Measurements from ENCODE around the gene DGKB. TPM values are rescaled to one million over a fixed set of nuclear protein-coding genes. Genes with fewer than 3 reads are reported as not detected.

DGKB gene
- total RNA-seq, 1 donor from 2014 or later, result not detected

DNA sequence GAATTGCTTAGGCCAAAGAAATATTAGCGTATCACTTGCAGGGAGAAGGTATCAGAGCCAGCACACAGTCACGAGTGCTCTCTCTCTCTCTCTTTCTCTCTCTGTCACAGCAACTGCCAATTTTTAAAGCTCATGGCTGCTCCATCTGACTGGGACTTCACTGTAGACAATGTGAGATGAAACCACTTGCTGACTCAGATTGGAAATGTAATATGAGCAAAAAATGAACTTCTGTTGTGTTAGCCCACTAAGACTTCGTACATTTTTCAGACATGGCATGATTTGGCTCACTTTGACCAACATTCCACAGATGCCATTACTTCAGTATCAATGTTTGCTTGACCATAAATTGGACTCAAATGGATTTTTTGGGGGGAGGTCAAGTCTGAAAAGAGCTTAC lies 68.1 kb downstream of the DGKB start:
- intact Hi-C loops (cut with micrococcal nuclease), result no loop called here
- Mint-ChIP-seq H3K4me1 (ENCODE audit: low read depth) (no peaks in the 10 kb centered on the region), H3K4me3 (no peak overlapping the region), H3K27ac (no peak overlapping the region), H3K9me3 (no peaks in the 10 kb centered on the region), H3K36me3 (ENCODE audit: low read depth) (no peaks in the 10 kb centered on the region), H3K27me3 (ENCODE audit: insufficient read depth) (no peaks in the 10 kb centered on the region)
- DNase-seq (ENCODE audit: low spot score), result no peak

- Mint-ChIP-seq H3K9me3 (peaks cover 1% of the 10 kb centered on the region), H3K27ac (no peak overlapping the region), H3K4me1 (ENCODE audit: low read depth) (no peaks in the 10 kb centered on the region), H3K36me3 (ENCODE audit: low read depth) (no peaks in the 10 kb centered on the region), H3K4me3 (no peak overlapping the region), H3K27me3 (ENCODE audit: insufficient read depth) (no peaks in the 10 kb centered on the region)
- no peak for DNase-seq (ENCODE audit: low spot score)
- intact Hi-C loops (cut with micrococcal nuclease), result no loop called here
Measured at GRCh38 chr7:14833707-14834106, 68.8 kb downstream of the DGKB start.

DNA sequence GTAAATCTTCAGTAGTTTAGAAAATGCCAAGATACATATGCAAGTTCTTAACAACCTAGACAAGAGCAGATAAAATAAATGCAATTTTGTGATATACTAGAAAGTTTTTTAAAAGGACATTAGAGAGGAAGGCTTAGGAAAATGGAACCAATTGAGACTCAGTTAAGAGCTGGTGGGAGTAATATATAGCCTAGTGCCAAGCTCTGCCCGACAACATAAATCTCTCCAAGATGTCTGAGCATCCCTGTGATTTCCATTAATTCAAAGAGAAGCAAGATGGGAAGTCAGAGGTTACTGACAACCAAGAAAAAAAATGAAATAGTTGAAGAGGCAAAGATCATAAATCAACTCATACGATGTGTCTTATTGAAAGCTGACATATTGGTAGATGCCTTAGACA lies 74.5 kb downstream of the DGKB start:
- peaks cover 2% of the 10 kb centered on the region for H3K9me3 Mint-ChIP-seq
- H3K4me1 Mint-ChIP-seq (ENCODE audit: low read depth), result no peaks in the 10 kb centered on the region
- no peaks in the 10 kb centered on the region for H3K36me3 Mint-ChIP-seq (ENCODE audit: low read depth)
- no peak overlapping the region for H3K4me3 Mint-ChIP-seq
- no peak for DNase-seq (ENCODE audit: low spot score)
- no peak overlapping the region for H3K27ac Mint-ChIP-seq
- intact Hi-C loops (cut with micrococcal nuclease), result no loop called here
- no peaks in the 10 kb centered on the region for H3K27me3 Mint-ChIP-seq (ENCODE audit: insufficient read depth)

DNA sequence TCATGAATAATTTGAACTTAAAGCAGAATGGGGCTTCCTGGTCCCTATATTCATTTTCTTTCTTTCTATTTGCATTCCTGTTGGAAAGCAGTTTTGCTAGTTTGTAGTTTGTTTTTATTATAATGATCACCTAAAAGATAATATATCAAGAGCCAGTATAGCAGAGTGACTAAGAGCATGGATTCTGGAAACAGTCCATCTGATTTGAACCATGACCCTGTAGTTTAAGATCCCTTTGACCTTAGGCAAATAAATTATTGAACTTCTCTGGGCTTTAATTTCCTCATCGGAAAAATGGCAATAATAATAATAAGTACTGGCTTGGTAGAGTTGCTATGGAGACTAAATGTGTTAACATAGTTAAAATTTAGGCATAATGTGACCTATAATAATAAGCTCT lies 76.1 kb downstream of the DGKB start:
- H3K36me3 Mint-ChIP-seq (ENCODE audit: low read depth), result no peaks in the 10 kb centered on the region
- no peak overlapping the region for H3K27ac Mint-ChIP-seq
- DNase-seq (ENCODE audit: low spot score), result no peak
- peaks cover 2% of the 10 kb centered on the region for H3K9me3 Mint-ChIP-seq
- H3K4me3 Mint-ChIP-seq, result no peak overlapping the region
- H3K4me1 Mint-ChIP-seq (ENCODE audit: low read depth), result no peaks in the 10 kb centered on the region
- intact Hi-C loops (cut with micrococcal nuclease), result no loop called here
- no peaks in the 10 kb centered on the region for H3K27me3 Mint-ChIP-seq (ENCODE audit: insufficient read depth)

DNA sequence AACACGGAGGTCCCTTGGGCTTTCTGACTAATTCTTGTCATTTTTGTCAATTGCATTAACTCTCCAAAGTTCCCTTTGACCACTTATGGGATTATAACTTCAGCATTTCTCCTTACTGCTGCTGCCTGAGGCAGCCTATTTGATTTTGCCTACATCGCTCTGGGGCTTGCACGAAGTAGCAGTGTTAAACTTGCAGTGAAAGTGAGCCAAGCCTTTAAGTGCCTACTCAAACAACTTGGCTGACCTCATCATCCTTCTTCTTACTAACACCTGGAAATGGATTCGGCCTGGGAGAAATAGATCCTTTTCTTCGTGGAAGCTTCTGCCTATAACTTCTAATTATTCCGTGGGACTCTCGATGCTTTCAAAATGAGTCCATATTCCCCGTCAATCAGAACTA lies 76.6 kb downstream of the DGKB start:
- H3K4me1 Mint-ChIP-seq (ENCODE audit: low read depth), result no peaks in the 10 kb centered on the region
- no peak overlapping the region for H3K27ac Mint-ChIP-seq
- H3K4me3 Mint-ChIP-seq, result no peak overlapping the region
- H3K9me3 Mint-ChIP-seq, result peaks cover 2% of the 10 kb centered on the region
- no peaks in the 10 kb centered on the region for H3K36me3 Mint-ChIP-seq (ENCODE audit: low read depth)
- intact Hi-C loops (cut with micrococcal nuclease), result no loop called here
- no peaks in the 10 kb centered on the region for H3K27me3 Mint-ChIP-seq (ENCODE audit: insufficient read depth)
- no peak for DNase-seq (ENCODE audit: low spot score)

GRCh38 chr7:14822481-14822854 lies 80.1 kb downstream of the DGKB start:
- no peak for DNase-seq (ENCODE audit: low spot score)
- intact Hi-C loops (cut with micrococcal nuclease), result no loop called here
- no peaks in the 10 kb centered on the region for H3K4me1 Mint-ChIP-seq (ENCODE audit: low read depth)
- no peak overlapping the region for H3K4me3 Mint-ChIP-seq
- H3K27me3 Mint-ChIP-seq (ENCODE audit: insufficient read depth), result no peaks in the 10 kb centered on the region
- H3K27ac Mint-ChIP-seq, result no peak overlapping the region
- H3K9me3 Mint-ChIP-seq, result no peaks in the 10 kb centered on the region
- H3K36me3 Mint-ChIP-seq (ENCODE audit: low read depth), result no peaks in the 10 kb centered on the region

DNA sequence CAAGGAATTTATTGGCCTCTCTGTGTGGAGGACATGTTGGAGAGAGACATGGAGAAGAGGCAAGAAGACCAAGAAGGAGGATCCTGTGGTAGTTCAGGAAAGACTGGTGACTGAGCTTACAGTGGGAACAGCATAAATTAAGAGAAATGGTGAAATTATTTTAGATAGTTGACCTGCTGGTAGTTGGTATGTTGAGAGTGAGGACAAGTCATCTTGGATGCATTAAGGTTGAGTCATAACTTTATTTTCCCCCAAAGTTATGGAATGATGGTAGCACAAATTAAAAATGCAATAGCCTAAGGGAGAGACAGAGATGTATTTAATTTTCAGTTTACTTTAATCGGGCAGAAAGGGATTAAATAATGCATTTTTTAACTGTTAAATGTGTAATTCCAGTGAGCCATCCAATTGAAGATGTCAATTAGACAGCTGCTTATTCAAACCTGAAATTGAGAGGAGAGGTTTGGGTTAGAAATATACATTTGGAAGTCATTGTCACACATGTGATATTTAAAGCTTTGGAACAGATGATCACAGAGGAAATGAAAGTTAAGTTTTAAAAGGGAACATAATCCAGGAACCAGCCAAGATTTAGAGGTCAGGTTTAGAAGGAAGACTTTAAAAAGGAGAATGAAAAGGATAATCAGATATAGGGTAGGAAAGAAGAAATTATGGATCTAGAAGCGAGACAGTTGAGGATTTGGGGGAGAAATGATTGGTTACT lies 80.6 kb downstream of the DGKB start:
- no peak overlapping the region for H3K27ac Mint-ChIP-seq
- no peak overlapping the region for H3K4me3 Mint-ChIP-seq
- H3K36me3 Mint-ChIP-seq (ENCODE audit: low read depth), result no peaks in the 10 kb centered on the region
- H3K27me3 Mint-ChIP-seq (ENCODE audit: insufficient read depth), result no peaks in the 10 kb centered on the region
- DNase-seq (ENCODE audit: low spot score), result no peak
- no peaks in the 10 kb centered on the region for H3K9me3 Mint-ChIP-seq
- no peaks in the 10 kb centered on the region for H3K4me1 Mint-ChIP-seq (ENCODE audit: low read depth)
- intact Hi-C loops (cut with micrococcal nuclease), result no loop called here

GRCh38 chr7:14818871-14819270 lies 83.7 kb downstream of the DGKB start:
- intact Hi-C loops (cut with micrococcal nuclease), result no loop called here
- Mint-ChIP-seq H3K27me3 (ENCODE audit: insufficient read depth) (no peaks in the 10 kb centered on the region), H3K36me3 (ENCODE audit: low read depth) (no peaks in the 10 kb centered on the region)

GRCh38 chr7:14817829-14818614 lies 84.5 kb downstream of the DGKB start:
- Mint-ChIP-seq H3K27me3 (ENCODE audit: insufficient read depth) (no peaks in the 10 kb centered on the region), H3K36me3 (ENCODE audit: low read depth) (no peaks in the 10 kb centered on the region), H3K9me3 (no peaks in the 10 kb centered on the region), H3K4me1 (ENCODE audit: low read depth) (no peaks in the 10 kb centered on the region), H3K4me3 (no peak overlapping the region), H3K27ac (no peak overlapping the region)
- intact Hi-C loops (cut with micrococcal nuclease), result no loop called here
- DNase-seq (ENCODE audit: low spot score), result no peak

More at GRCh38 chr7:14818871-14819270, 83.7 kb downstream of the DGKB start:
- H3K9me3 Mint-ChIP-seq, result no peaks in the 10 kb centered on the region
- no peak overlapping the region for H3K27ac Mint-ChIP-seq
- no peak for DNase-seq (ENCODE audit: low spot score)
- no peaks in the 10 kb centered on the region for H3K4me1 Mint-ChIP-seq (ENCODE audit: low read depth)
- H3K4me3 Mint-ChIP-seq, result no peak overlapping the region

DNA sequence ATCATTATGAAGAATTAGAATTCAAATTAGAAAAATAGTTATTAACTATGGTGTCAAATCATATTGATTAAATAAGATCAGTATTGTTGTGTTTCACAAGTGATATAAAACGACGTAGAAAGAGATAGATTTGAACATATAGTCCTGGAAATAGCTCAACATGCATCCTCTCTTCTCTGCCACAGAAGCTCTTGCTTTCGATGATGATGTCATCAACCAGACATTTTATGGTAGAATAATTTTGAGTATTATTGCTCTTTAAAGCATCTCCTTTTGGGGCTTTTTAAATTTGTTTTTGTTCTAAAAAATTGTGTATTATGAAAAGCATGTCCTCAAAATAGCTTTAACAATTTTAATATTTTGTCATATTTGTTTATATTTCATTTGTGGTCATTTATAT lies 95.0 kb downstream of the DGKB start:
- intact Hi-C loops (cut with micrococcal nuclease), result no loop called here
- H3K4me1 Mint-ChIP-seq (ENCODE audit: low read depth), result no peaks in the 10 kb centered on the region
- H3K27ac Mint-ChIP-seq, result no peak overlapping the region
- no peak overlapping the region for H3K4me3 Mint-ChIP-seq
- DNase-seq (ENCODE audit: low spot score), result no peak
- no peaks in the 10 kb centered on the region for H3K36me3 Mint-ChIP-seq (ENCODE audit: low read depth)
- H3K9me3 Mint-ChIP-seq, result no peaks in the 10 kb centered on the region
- no peaks in the 10 kb centered on the region for H3K27me3 Mint-ChIP-seq (ENCODE audit: insufficient read depth)

DNA sequence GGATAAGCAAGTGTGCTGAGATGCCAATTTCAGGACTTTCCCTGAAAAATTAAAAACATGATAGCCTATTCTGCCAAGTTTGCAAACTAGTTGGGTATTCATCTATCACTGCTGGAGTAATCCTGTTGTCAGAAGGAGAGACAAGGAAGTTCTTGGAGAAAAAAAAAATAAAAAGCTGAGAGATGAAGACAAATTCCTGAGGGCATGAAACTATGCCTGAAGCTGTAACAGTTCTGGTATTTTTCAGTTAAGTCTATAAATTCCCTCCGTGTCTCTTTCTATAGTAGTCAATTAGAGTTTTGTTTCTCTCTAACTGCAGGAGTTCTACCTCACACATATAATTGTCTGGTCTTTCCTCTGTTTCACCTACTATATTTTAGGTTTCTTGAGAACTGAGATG lies 95.7 kb downstream of the DGKB start:
- intact Hi-C loops (cut with micrococcal nuclease), result no loop called here
- Mint-ChIP-seq H3K27me3 (ENCODE audit: insufficient read depth) (no peaks in the 10 kb centered on the region), H3K27ac (no peak overlapping the region), H3K9me3 (no peaks in the 10 kb centered on the region), H3K4me1 (ENCODE audit: low read depth) (no peaks in the 10 kb centered on the region), H3K36me3 (ENCODE audit: low read depth) (no peaks in the 10 kb centered on the region), H3K4me3 (no peak overlapping the region)
- DNase-seq (ENCODE audit: low spot score), result no peak

DNA sequence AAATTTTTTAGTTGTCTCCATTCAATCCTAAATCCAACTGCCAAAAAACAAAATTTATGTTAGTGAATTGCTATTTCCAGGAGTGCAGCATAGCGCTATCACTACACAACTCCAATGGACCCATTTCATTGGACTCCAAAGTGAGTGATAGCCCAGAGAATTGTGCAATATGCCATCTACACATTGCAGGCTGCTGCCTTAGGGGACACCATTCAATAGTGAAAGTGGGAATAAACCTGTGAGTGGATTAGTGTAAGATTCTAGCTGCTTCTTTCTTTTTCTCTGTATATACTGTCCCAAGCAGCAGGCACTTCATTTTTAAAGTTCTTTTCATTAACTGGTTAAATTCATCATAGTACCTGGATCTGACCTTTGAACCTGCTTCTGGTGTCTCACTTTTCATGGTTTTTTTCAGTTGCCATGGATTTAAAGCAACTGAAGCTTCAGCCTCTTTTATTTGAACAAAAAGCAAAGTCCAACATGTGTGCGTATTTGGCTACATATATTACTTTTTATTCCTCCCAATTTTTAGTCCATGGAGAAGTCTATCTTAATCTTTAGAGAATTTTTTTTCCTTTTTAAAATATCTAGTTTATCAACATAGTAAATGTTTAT lies 97.3 kb downstream of the DGKB start:
- Mint-ChIP-seq H3K27ac (no peak overlapping the region), H3K27me3 (ENCODE audit: insufficient read depth) (no peaks in the 10 kb centered on the region), H3K4me3 (no peak overlapping the region), H3K4me1 (ENCODE audit: low read depth) (no peaks in the 10 kb centered on the region), H3K36me3 (ENCODE audit: low read depth) (no peaks in the 10 kb centered on the region), H3K9me3 (no peaks in the 10 kb centered on the region)
- no peak for DNase-seq (ENCODE audit: low spot score)
- intact Hi-C loops (cut with micrococcal nuclease), result no loop called here

- intact Hi-C loops (cut with micrococcal nuclease), result no loop called here
- Mint-ChIP-seq H3K27me3 (ENCODE audit: insufficient read depth) (no peaks in the 10 kb centered on the region), H3K36me3 (ENCODE audit: low read depth) (no peaks in the 10 kb centered on the region), H3K4me3 (no peak overlapping the region), H3K9me3 (peaks cover 4% of the 10 kb centered on the region), H3K27ac (no peak overlapping the region), H3K4me1 (ENCODE audit: low read depth) (no peaks in the 10 kb centered on the region)
- no peak for DNase-seq (ENCODE audit: low spot score)
Measured at GRCh38 chr7:14800664-14801063, 101.9 kb downstream of the DGKB start.
